ENCODE results near the gene KRTAP12-1.
"Not testable (repeated sequence)": the region's sequence is repeated elsewhere in the genome, so short reads cannot be mapped to it uniquely, and the experiment has no call there.

KRTAP12-1 gene

GRCh38 chr21:44697172-44697810 is 15.3 kb upstream of the KRTAP12-1 start, which contains the start of gene KRTAP10-12:
KRTAP10-12 (plus strand) TSS chr21:44697172; CDS start chr21:44697202, 30 bp downstream.
- DNase-seq, result not testable (repeated sequence)

- DNase-seq, result no peak
Measured at GRCh38 chr21:44696572-44696971, 14.6 kb upstream of the KRTAP12-1 start.

GRCh38 chr21:44695641-44696040 is 13.7 kb upstream of the KRTAP12-1 start:
- no peak for DNase-seq

- no peak for DNase-seq
Measured at GRCh38 chr21:44695184-44695583, 13.2 kb upstream of the KRTAP12-1 start.

- no peak for DNase-seq
Measured at GRCh38 chr21:44694776-44695175, 12.8 kb upstream of the KRTAP12-1 start.

GRCh38 chr21:44692798-44693512 is 11.0 kb upstream of the KRTAP12-1 start:
- no peak for DNase-seq

GRCh38 chr21:44691686-44692085 is 9.7 kb upstream of the KRTAP12-1 start:
- no peak for DNase-seq

- not testable (repeated sequence) for DNase-seq
Measured at GRCh38 chr21:44689740-44690139, 7.8 kb upstream of the KRTAP12-1 start.

GRCh38 chr21:44687671-44688070 is 5.7 kb upstream of the KRTAP12-1 start:
- DNase-seq, result no peak

- no peak for DNase-seq
Measured at GRCh38 chr21:44686843-44687561, 5.0 kb upstream of the KRTAP12-1 start.

GRCh38 chr21:44686000-44686781 is 4.2 kb upstream of the KRTAP12-1 start:
- no peak for DNase-seq

GRCh38 chr21:44685050-44685449 is 3.1 kb upstream of the KRTAP12-1 start:
- not testable (repeated sequence) for DNase-seq

- DNase-seq, result no peak
Measured at GRCh38 chr21:44684483-44684882, 2.5 kb upstream of the KRTAP12-1 start.

GRCh38 chr21:44684077-44684476 is 2.1 kb upstream of the KRTAP12-1 start:
- DNase-seq, result no peak

- no peak for DNase-seq
Measured at GRCh38 chr21:44682580-44683151, 703 bp upstream of the KRTAP12-1 start.

GRCh38 chr21:44681152-44681551 is 811 bp downstream of the KRTAP12-1 start:
- no peak for DNase-seq

GRCh38 chr21:44677881-44678280 is 4.1 kb downstream of the KRTAP12-1 start:
- no peak for DNase-seq

- no peak for DNase-seq
Measured at GRCh38 chr21:44671911-44672310, 10.1 kb downstream of the KRTAP12-1 start.

GRCh38 chr21:44670642-44671432 is 11.1 kb downstream of the KRTAP12-1 start:
- no peak for DNase-seq

GRCh38 chr21:44667612-44668011 is 14.4 kb downstream of the KRTAP12-1 start:
- DNase-seq, result no peak

GRCh38 chr21:44666401-44667320 is 15.3 kb downstream of the KRTAP12-1 start, which contains the start of gene KRTAP12-2:
KRTAP12-2 (minus strand) TSS chr21:44666927; CDS start chr21:44666886, 41 bp downstream.
- no peak for DNase-seq

Measured in stimulated activated CD4-positive, alpha-beta T cell treated with anti-CD3 and anti-CD28 coated beads, Interleukin-4, amount 100 ng/mL, for 24 hours (primary cell).